ENCODE data around the gene EGFR. TPM values are rescaled to one million over a fixed set of nuclear protein-coding genes. Genes with fewer than 3 reads are reported as not detected.

The EGFR gene
- total RNA-seq, 1 donor from 2014 or later = 6.1 TPM

DNA sequence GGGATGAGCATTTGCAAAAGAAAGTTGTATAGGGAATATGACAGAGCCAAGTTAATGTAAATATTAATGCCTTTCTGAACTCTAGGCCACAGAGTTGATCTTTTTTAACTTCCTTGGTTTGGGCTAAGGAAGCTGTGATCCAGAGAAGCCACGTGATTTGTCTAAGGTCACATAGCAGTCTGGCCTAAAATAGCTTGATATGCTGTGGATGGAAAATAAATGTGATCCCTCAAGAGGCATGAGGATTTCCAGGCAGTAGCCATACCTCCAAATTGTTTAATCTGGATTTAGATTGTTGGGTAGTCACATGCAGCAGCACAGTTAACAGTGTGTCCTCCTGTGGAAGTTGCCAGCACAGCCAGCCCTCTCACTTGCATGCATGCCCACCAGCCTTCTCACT is 180.6 kb downstream of the EGFR start:
- intact Hi-C loops (cut with micrococcal nuclease) = no loop called here

GRCh38 chr7:55200441-55200840 is 181.6 kb downstream of the EGFR start:
- no peak for TF ChIP-seq CTCF (IDR thresholded peaks at IDR 0.05; ENCODE audit: borderline replicate concordance)
- Histone ChIP-seq H3K4me1 (peaks cover 11% of the 10 kb centered on the region), H3K27ac (replicated peaks) (no peak overlapping the region), H3K9me3 (replicated peaks) (no peaks in the 10 kb centered on the region), H3K36me3 (peaks cover 57% of the 10 kb centered on the region), H3K27me3 (ENCODE audit: low read depth) (no peaks in the 10 kb centered on the region), H3K4me3 (no peak overlapping the region)
- intact Hi-C loops (cut with micrococcal nuclease) = no loop called here
- no peak for DNase-seq

More for the DNA sequence above, 180.6 kb downstream of the EGFR start:
- no peaks in the 10 kb centered on the region for H3K27me3 ChIP-seq (ENCODE audit: low read depth)
- H3K4me1 ChIP-seq = peaks cover 11% of the 10 kb centered on the region
- DNase-seq = no peak
- TF ChIP-seq CTCF (IDR thresholded peaks at IDR 0.05; ENCODE audit: borderline replicate concordance) = no peak
- H3K27ac ChIP-seq (replicated peaks) = no peak overlapping the region
- no peak overlapping the region for H3K4me3 ChIP-seq
- peaks cover 49% of the 10 kb centered on the region for H3K36me3 ChIP-seq
- H3K9me3 ChIP-seq (replicated peaks) = no peaks in the 10 kb centered on the region

- Histone ChIP-seq H3K9me3 (replicated peaks) (no peaks in the 10 kb centered on the region), H3K4me3 (no peak overlapping the region), H3K27me3 (ENCODE audit: low read depth) (no peaks in the 10 kb centered on the region), H3K4me1 (peaks cover 11% of the 10 kb centered on the region), H3K27ac (replicated peaks) (no peak overlapping the region), H3K36me3 (peaks cover 75% of the 10 kb centered on the region)
- no peak for DNase-seq
- TF ChIP-seq CTCF (IDR thresholded peaks at IDR 0.05; ENCODE audit: borderline replicate concordance) = no peak
- intact Hi-C loops (cut with micrococcal nuclease) = no loop called here
Measured at GRCh38 chr7:55202150-55202913, 183.5 kb downstream of the EGFR start.

DNA sequence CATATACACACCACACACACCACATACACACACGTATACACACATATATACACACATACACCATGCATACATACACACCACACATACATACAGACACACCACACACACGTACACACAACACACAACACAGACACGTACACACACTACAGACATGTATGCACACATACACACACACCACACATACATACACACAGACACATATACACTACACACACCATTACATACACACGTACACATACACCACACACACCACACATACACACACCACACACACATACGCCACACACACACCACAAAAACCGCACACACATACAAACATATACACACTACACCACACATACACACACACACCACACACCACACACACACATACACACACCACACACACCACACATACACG is 184.5 kb downstream of the EGFR start:
- Histone ChIP-seq H3K4me1 (peaks cover 11% of the 10 kb centered on the region), H3K9me3 (replicated peaks) (no peaks in the 10 kb centered on the region), H3K27me3 (ENCODE audit: low read depth) (no peaks in the 10 kb centered on the region), H3K4me3 (no peak overlapping the region), H3K27ac (replicated peaks) (no peak overlapping the region), H3K36me3 (peaks cover 84% of the 10 kb centered on the region)
- no peak for TF ChIP-seq CTCF (IDR thresholded peaks at IDR 0.05; ENCODE audit: borderline replicate concordance)
- intact Hi-C loops (cut with micrococcal nuclease) = no loop called here
- no peak for DNase-seq

DNA sequence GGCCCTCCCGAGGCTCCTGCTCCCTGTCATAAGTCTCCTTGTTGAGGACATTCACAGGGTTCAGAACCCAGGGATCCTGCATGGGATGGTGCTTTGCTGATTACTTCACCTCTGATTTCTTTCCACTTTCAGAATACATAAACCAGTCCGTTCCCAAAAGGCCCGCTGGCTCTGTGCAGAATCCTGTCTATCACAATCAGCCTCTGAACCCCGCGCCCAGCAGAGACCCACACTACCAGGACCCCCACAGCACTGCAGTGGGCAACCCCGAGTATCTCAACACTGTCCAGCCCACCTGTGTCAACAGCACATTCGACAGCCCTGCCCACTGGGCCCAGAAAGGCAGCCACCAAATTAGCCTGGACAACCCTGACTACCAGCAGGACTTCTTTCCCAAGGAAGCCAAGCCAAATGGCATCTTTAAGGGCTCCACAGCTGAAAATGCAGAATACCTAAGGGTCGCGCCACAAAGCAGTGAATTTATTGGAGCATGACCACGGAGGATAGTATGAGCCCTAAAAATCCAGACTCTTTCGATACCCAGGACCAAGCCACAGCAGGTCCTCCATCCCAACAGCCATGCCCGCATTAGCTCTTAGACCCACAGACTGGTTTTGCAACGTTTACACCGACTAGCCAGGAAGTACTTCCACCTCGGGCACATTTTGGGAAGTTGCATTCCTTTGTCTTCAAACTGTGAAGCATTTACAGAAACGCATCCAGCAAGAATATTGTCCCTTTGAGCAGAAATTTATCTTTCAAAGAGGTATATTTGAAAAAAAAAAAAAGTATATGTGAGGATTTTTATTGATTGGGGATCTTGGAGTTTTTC is 186.5 kb downstream of the EGFR start:
- no peak for TF ChIP-seq CTCF (IDR thresholded peaks at IDR 0.05; ENCODE audit: borderline replicate concordance)
- H3K9me3 ChIP-seq (replicated peaks) = no peaks in the 10 kb centered on the region
- H3K36me3 ChIP-seq = peaks cover 76% of the 10 kb centered on the region
- H3K4me3 ChIP-seq = no peak overlapping the region
- no peak for DNase-seq
- intact Hi-C loops (cut with micrococcal nuclease) = no loop called here
- H3K27me3 ChIP-seq (ENCODE audit: low read depth) = no peaks in the 10 kb centered on the region
- no peaks in the 10 kb centered on the region for H3K4me1 ChIP-seq
- no peak overlapping the region for H3K27ac ChIP-seq (replicated peaks)

All from left ventricle myocardium inferior (tissue), 1 donor.